ENCODE results near the gene MAGEB17.

DNA sequence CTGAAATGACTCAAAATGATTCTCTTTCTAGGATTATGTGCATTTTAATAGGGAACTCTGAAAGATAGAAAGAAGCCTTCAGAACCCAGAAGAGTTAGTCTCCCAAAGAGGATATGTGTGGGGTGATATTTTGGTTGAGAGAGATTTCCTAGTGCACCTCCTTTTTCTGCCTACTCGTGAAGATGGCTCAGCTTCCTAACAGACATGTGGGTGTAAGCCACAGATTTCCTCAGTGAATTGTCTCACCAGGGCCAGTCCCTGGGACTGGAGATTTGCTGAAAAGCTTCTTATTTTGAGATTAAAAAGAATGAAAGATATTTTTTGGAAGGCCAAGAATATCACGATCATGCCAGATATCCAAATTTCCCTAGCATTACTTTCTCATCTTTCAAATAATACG is 42.8 kb downstream of the MAGEB17 start:
- TF ChIP-seq, protein P1, sequence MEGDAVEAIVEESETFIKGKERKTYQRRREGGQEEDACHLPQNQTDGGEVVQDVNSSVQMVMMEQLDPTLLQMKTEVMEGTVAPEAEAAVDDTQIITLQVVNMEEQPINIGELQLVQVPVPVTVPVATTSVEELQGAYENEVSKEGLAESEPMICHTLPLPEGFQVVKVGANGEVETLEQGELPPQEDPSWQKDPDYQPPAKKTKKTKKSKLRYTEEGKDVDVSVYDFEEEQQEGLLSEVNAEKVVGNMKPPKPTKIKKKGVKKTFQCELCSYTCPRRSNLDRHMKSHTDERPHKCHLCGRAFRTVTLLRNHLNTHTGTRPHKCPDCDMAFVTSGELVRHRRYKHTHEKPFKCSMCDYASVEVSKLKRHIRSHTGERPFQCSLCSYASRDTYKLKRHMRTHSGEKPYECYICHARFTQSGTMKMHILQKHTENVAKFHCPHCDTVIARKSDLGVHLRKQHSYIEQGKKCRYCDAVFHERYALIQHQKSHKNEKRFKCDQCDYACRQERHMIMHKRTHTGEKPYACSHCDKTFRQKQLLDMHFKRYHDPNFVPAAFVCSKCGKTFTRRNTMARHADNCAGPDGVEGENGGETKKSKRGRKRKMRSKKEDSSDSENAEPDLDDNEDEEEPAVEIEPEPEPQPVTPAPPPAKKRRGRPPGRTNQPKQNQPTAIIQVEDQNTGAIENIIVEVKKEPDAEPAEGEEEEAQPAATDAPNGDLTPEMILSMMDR (IDR thresholded peaks at IDR 0.05): no peak
- TF ChIP-seq POLR2A (IDR thresholded peaks at IDR 0.05): no peak
